ENCODE data around the gene PACSIN3.

GRCh38 chr11:47156333-47156732 is 29.9 kb downstream of the PACSIN3 start:
- TF ChIP-seq POLR2A (IDR thresholded peaks at IDR 0.05) (no peak), CTCF (IDR thresholded peaks at IDR 0.05) (no peak)
